Endometrium (tissue), 2 donors: ENCODE data around the gene AGPAT3.
"Not testable (repeated sequence)": the region's sequence is repeated elsewhere in the genome, so short reads cannot be mapped to it uniquely, and the experiment has no call there.

Experiments used
- FAIRE-seq: peaks from 2 replicates; lab custom pipeline; 2012; peaks lifted over from hg19 to GRCh38; lab: Jason Lieb, UNC
- donor health status: control.
- donor health status: control.

Gene AGPAT3

GRCh38 chr21:43884012-43884860 lies 19.2 kb downstream of the AGPAT3 start:
- no peak for FAIRE-seq

- no peak for FAIRE-seq
Measured at GRCh38 chr21:43884861-43885417, 19.9 kb downstream of the AGPAT3 start.

- no peak for FAIRE-seq
Measured at GRCh38 chr21:43885721-43886120, 20.7 kb downstream of the AGPAT3 start.

GRCh38 chr21:43886565-43886964 lies 21.5 kb downstream of the AGPAT3 start:
- no peak for FAIRE-seq

- FAIRE-seq = no peak
Measured at GRCh38 chr21:43889069-43889468, 24.0 kb downstream of the AGPAT3 start.

- no peak for FAIRE-seq
Measured at GRCh38 chr21:43890042-43890441, 25.0 kb downstream of the AGPAT3 start.

GRCh38 chr21:43892334-43892733 lies 27.3 kb downstream of the AGPAT3 start:
- FAIRE-seq = no peak

- no peak for FAIRE-seq
Measured at GRCh38 chr21:43892984-43893535, 28.0 kb downstream of the AGPAT3 start.

GRCh38 chr21:43893536-43894205 lies 28.6 kb downstream of the AGPAT3 start:
- FAIRE-seq = no peak

GRCh38 chr21:43894206-43894577 lies 29.2 kb downstream of the AGPAT3 start:
- FAIRE-seq = no peak

GRCh38 chr21:43895196-43895595 lies 30.2 kb downstream of the AGPAT3 start:
- no peak for FAIRE-seq

- FAIRE-seq = not testable (repeated sequence)
Measured at GRCh38 chr21:43896696-43897299, 31.8 kb downstream of the AGPAT3 start.

GRCh38 chr21:43899307-43900077 lies 34.5 kb downstream of the AGPAT3 start:
- no peak for FAIRE-seq

- FAIRE-seq = no peak
Measured at GRCh38 chr21:43900078-43900385, 35.0 kb downstream of the AGPAT3 start.

GRCh38 chr21:43900690-43901089 lies 35.7 kb downstream of the AGPAT3 start:
- no peak for FAIRE-seq

GRCh38 chr21:43902441-43902840 lies 37.4 kb downstream of the AGPAT3 start:
- FAIRE-seq = no peak

- FAIRE-seq = no peak
Measured at GRCh38 chr21:43903451-43904091, 38.5 kb downstream of the AGPAT3 start.

- FAIRE-seq = no peak
Measured at GRCh38 chr21:43904331-43904781, 39.3 kb downstream of the AGPAT3 start.

GRCh38 chr21:43905726-43906455 lies 40.9 kb downstream of the AGPAT3 start:
- no peak for FAIRE-seq

GRCh38 chr21:43906585-43907370 lies 41.8 kb downstream of the AGPAT3 start:
- no peak for FAIRE-seq
